ENCODE data around the gene ZNRF2.
A peak's percentile ranks its signal among the peaks of the same experiment; 100 is the strongest.

The ZNRF2 gene

DNA sequence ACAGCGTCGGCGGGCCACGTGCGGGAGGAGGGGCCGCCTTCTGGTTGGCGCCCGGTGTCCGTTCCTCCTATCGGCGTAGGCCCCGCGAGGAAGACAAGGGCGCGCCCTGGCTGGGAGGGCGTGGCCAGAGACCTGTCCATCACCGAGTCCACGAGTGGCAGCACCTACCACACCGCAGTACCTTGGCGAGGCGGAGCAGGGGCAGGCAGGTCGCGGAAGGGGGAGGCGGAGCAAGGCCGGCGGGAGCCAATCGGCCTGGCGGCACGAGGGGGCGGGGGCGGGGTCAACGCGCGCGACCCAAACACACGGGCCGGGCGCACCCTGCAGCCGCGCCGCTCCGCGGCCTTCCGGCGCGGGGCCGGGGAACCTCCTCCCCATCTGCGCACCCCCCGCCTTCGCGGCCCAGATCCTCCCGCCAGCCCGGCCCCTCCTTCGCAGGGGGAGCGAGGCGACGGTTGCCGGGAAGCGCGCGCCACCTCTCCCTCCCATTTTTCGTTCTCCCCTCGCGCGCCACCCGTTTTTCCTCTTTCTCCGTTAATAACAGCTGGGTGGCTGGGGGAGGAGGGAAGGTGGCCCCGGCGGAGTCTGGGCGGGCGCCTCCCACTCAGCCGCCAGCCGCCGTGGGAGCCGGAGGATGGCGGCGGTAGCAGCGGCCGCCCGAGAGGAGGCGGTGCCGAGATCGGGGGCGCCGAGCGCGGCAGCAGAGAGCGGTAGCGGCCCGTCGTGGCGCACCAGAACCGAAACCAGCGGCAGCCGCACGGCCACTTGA lies at the start of gene ZNRF2:
TSS of gene ZNRF2 (plus strand) at position 300 of the 769 bp plus-strand sequence. CDS start 761 bp downstream, outside the sequence.
- peak; percentile 100 for DNase-seq (ENCODE audit: low spot score)

DNA sequence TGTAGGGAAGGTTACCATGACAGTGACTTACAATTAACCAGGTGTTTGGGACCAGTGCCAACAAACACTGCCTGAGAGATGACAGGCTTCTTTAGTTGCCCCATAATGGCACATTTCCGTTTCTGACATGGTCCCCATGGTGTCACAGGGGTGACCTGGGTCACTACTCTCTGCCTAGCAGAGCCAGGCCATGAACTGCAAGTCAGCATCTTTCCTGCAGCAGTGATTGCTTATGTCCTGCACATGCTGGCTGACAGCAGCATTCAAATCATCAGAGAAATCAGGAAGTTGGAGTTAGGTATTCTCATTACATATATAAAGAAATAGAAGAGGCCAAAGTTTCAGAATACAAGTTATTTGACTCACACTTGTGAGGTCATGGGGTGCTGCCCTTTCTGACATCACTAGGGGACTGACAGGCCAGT lies 47.1 kb upstream of the ZNRF2 start:
- DNase-seq (ENCODE audit: low spot score), result no peak

DNA sequence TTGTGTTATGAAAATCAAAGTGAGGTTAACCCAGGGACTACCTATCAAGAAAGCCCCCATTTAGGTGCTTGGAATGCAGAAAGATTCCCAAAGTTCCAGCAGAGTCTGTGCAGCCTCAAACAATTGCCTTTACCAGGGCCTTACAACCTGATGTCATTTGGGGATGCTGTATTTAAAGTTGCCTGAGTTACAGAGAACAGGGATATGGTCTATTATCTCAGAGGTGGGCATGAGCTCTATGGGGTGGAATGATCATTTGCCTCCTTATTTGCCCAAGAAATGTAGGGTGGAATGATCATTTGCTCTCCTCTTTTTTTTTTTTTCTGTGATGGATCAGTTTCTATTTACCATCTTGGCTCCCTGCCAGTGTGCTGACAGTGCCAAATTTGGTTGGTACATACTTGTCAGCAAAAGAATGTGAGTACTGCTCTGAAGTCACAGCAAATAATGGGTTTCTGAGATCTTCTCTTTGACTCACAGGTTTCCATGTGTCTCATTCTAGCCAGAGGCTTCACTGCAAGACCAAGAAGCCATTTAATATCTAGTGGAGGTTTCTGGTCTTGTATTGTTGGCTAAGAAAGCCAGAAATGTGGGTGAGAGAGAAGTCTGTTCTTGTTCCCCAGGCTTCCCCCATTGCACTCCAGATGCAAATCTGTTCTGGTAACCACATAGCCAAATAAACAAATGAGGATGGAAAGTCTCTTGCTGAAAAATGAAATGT lies 45.5 kb upstream of the ZNRF2 start:
- DNase-seq (ENCODE audit: low spot score), result peak; percentile 52

DNA sequence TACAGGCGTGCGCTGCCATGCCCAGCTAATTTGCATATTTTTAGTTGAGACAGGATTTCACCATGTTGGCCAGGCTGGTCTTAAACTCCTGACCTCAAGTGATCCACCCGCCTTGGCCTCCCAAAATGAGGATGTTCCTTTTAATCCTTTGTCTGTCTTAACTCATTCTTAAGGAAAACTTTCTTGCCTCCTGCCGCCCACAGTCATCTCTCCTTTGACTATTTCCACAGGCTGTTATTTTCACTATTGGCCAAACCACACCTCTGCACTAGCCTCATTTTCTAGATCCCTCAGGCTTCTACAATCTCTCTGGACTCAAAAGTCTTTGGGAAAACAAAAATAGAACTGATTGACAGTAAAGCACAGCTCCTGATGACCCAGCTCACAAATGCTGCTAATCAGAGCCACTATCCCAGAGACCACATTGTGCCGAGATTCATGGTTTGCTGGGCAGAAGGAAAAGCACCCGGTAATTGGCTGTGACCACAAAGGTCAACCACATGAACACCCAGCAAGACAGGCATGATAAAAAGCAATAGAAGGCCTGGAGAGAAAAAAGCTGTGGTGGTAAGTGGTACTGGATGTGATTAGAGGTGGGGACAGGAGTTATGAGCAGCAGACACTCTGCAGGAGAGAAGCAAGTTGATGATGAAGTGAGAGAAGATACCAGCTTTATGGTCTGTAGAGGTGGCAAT lies 44.1 kb upstream of the ZNRF2 start:
- DNase-seq (ENCODE audit: low spot score), result no peak

DNA sequence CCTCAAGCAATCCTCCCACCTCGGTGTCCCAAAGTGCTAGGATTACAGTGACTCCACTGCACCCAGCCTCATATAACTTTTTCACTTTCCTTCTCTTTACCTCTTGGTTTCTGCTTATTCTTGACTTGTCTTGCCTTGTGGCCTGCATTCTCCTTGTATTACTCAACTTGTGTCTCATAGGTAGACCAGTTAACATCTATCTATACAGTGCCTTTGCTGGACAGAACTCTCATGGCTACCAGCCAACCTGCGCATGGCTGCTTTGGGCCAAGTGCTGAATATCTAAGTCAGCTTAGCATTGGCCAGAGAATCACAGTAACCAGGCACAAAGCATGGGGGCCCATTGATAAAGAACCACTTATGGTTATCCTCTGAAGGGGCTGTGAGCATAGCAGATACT lies 42.6 kb upstream of the ZNRF2 start:
- no peak for DNase-seq (ENCODE audit: low spot score)

DNA sequence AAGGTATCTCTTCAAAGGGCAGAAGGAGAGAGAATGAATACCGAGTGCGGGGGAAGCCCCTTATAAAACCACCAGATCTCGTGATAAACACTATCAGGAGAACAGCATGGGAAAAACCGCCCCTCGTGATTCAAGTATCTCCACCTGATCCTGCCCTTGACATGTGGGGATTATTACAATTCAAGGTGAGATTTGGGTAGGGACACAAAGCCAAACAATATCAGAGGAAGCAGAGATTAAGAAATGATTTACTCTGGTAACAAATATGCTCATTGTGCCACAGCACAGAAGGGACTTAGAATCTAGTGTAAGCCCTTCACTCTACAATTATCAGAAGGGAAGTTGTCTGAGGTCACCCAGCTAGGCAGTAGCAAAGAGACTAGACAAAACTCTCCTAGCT lies 40.1 kb upstream of the ZNRF2 start:
- DNase-seq (ENCODE audit: low spot score), result no peak

DNA sequence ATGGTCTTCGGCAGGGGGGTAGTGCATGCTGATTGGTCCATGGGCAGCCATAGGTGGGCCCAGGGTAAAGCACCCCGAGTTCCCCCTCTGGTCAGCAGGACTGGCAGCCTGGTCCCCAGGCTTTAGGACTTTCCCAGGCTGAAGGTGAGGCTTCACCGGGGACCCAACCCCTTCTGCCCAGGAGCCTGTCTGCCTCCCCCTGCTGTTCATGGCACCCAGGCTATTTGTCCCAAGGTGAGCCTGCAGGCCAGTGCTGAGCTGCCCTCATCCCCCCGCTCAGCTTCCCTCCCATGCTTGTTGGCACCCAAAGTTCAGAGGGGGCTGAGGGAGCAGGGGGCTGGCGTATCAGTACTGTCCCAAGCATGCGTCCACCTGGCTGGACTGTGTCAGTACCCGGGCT lies 38.5 kb upstream of the ZNRF2 start:
- no peak for DNase-seq (ENCODE audit: low spot score)

DNA sequence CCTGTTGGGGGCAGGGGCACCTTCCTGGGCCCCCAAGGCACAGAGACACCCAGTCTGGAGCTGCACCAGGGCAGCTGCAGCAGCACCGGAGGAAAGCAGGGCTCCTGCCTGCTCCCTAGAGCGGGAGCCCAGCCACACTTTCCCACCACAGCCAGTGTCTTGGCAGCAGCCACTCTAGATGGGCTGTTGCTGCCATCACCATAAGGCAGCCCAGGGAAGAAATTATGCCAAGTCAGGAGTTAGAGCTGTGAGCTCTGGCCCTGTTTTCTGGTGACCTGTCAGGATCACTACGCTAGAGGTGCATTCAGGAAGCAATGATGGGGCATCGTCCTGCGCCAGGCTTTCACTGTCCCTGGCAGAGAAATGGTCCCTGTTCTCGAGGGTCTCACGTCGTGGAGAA lies 38.0 kb upstream of the ZNRF2 start:
- DNase-seq (ENCODE audit: low spot score), result no peak

DNA sequence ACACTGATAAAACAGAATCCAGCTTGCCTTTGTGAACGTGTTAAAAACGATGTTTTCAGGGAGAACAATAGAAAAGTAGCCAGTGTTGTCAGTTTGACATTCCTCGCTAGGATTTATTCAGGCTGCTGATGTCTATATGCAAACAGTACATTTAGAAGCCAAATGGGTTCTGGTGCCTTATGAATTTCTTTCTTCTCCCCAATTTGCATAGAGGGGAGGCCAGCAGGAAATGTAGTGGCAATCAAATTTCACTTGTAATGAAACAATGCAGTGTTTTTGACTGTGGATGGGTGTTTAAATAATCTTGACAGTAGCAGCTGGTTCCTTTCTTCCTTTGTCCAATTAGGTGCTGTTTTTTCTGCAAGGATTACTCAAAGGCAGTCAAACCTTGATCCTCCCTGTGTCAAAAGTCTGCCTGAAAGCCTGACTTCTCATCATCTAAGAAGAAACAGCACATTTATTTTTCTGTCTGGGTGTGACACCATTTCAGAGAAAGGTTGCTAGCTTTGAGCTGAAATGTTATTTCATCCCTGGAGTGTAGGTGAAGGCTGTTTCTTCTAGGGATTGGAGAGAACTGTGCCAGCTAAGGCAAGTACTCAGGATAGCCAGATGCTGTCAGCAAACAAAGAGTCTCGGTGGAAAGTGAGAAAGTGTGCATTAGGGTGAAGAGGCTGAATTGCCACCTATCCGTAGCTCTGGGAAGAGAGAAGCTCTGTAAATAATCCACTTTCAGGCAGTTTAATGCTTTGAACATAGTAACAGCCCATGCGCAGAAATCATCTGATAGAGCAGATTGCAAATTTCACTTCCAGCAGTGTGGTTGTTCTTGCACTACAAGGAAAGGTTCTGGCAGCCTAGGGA lies 36.6 kb upstream of the ZNRF2 start:
- no peak for DNase-seq (ENCODE audit: low spot score)

DNA sequence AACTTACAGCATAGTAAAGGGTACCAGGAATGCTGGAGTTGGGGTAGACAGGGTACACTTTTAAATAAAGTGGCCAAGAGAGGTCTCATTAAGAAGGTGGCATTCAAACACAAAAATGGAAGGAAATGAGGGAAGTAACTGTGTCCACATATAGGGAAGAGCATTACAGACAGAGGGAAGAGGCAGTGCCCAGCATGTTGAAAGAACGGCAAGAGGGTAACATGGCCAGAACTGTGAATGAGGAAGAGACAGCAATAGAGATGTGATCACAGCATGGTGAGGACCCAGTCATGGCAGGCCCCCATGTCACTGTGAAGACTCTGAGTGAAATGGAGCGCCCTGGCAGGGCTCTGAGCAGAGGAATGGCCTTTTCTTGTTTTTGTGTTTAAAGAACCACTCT lies 35.1 kb upstream of the ZNRF2 start:
- DNase-seq (ENCODE audit: low spot score), result no peak

DNA sequence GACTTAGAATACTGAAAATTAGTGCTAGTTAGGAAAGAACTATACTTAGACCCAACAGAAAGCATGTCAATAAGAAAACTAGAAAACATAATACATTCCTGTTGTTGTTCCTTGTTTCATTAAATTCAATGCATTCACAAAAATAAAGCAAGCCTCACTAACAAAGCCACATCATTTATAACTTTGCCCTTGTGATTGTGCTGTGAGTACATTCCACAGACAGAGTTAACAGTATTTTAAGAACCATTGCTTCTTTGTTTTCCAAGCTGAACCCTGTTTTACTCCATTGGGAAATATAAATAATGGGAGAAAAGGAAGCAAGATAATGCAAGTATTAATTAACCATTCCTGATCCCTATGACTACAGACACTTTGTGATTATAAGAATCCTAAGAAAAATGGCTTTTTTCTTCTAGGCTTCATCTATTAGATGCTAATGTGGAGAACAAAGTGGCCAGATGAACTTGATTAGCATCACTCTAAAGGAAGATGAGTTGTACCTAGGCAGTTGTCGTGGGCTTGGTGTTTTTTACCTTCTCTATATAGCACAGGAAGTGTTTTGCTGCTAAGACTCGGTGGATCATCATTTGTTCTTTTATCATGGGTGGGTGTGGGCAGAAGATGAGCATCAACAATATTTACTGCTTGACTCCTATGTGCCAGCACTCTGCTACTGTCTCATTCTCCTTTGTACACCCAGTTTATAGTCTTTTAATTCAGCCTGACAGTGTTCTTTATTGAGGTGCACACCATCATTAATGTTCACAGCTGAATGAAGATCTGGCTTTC lies 34.2 kb upstream of the ZNRF2 start:
- no peak for DNase-seq (ENCODE audit: low spot score)

DNA sequence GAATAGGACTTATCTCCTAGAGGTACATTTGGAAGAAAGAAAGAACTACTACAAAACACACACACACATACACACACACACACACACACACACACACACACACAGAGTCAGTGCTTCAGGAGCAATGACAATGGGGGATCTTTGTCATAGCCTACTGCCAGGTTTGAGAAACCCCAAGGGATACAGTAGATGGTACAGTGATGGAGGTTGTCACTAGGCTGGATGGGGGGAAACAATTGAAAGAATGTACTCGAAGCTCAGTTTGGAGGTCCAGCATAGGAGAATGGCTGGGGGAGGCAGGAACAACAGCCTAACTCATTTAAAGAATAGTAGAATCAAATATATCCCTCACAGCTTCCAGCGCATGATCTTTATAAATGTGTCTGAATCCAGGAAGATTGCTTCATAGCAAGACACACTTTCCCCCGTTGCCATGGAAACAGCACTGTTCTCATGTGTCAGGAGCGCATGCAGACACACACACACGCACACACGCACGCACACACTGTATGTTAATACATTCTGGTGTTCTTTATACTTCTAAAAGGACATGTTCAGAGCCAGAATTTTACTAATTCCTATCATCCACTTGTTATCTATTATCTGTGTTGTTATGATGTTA lies 32.6 kb upstream of the ZNRF2 start:
- no peak for DNase-seq (ENCODE audit: low spot score)

DNA sequence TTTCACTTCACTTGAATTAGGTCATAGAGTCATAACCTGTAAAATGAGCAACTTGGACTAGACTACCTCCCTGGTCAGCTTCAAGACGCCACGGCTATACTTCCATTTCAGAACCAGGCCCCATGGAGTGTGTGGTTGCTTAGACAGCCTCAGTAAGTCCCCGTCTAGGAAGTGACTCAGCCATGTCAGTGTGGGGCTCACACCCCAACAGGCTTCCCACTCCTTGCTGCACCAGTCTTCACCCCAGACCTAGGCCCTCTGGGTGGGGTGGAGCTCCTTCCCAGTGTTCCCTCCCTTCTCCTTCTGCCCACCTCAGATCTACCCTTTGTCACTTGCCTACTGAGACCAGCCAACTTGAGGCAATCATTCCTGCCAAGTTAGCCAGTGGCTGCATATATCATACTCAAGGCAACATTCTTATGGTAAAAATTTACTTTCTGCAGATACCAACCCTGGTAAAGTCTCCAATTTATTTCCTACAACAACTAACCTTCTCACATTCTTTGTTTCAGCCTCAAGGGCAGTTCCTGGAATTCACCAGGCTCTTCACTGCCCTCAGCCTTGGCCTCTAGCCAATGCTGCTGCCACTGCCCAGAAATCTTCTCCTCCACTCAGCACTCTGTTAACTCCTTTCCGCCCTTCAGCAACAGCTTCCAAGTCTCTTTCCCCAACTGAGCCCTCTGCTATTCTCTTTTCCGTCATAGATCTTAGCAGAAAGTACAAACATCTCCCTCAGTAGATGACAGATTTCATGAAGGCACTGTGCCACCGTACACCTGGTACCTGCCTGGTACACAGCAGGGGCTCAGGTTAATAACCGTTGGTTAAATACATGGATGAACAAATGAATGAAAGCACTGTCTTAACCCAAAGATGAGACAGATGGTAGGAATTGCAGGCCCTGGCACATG lies 31.3 kb upstream of the ZNRF2 start:
- DNase-seq (ENCODE audit: low spot score), result peak; percentile 34

DNA sequence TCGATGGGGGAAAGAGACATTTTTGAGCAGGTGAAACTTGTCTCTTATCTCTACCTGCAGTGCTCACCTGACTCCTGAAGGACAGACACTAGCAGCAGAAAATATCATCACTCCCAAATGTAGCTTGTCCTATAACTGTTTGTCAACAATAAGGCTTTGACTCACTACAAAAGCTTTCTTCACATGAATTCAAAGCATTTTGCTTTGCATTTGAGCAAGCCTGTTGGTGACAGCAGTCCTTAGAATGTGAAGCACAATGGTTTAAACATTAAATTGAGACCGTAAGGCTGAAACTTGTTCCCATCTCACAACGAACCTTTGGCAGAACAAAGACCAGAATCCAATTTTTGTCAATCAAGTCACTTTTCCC lies 30.6 kb upstream of the ZNRF2 start:
- DNase-seq (ENCODE audit: low spot score), result no peak

DNA sequence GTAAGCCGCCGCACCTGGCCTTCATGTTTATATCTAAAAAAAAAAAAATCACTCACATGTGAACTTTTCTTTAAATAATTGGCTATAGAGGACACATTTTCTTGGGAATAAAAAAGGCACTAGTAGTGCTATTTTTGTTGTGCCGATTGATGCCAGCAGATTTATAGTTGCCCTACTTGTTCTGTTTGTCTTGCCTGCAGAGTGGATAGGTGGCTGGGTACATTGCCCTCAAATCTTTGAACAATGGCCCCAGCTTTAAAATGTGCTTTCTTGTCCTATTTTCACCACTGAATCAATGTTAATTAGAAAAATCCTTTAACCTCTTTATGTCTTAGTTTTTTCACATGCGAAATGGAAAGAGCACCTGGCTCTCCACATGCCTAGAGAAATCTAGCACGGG lies 30.1 kb upstream of the ZNRF2 start:
- no peak for DNase-seq (ENCODE audit: low spot score)

DNA sequence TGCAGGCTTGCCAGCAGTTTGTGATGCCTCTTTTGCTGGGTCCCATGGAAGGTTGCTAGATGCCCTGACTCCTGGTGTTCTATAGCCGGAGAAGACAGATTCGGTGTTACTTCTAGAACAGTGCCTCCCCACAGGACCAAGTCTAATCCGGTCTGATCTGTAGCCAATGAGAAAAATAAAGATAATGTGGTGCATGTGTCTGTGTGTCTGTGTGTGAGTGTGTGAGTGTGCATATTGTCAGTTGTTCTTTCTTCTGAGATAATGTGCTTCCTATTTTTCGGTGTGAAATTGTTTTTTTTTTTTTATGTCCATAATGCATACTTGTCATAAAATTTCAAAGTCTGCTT lies 29.7 kb upstream of the ZNRF2 start:
- no peak for DNase-seq (ENCODE audit: low spot score)

DNA sequence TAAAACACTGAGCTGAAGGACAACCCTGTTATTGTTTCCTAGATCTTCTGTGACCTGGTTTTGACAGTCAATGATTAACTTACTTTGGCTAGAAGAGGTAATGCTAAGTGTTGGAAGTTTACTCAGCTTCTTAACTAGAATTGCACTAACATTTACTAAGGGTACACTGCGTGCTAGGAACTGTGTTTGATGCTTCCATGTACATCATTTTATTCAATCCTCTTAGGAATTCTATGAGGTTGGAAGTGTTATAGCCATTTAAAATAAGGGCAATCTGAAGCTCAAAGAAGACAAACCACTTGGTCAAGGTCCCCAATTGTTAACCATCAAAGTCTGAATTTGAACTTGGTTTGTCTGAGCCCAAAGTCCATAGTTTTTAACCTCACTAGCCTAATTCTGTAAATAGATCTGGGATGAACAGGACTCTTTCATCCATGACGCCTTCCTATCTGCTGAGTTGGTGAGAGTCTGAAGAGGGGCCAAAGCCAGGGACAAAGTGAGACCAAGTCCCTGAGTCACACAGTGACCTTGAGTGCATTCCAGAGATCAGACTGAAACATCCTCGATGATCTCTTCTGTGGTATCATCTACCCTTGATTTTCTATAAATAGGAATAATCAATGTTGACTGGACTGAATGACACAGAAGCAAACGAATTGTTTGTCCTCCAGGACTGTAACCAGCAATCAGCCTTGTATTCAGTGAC lies 29.2 kb upstream of the ZNRF2 start:
- DNase-seq (ENCODE audit: low spot score), result peak; percentile 61

DNA sequence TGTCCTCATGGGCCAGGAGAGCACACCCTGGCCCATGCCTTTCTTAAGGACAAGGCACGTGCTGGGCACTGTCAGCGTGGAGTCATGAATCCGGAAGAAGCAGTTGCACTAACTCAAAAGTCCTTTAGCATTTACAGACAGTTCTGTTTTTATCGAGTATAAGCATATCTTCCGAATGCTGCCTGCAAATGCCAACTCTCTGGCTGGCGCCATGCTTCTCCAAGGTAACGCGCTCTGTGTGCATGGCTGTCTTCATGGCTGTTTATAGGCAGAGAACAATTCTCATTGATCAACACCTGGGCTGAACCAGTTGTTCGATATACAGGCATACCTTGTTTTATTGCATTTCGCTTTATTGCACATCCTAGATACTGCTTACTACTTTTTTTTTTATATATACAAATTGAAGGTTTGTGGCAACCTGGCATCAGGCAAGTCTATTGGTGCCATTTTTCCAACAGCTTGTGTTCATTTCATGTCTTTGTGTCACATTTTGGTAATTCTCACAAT lies 28.0 kb upstream of the ZNRF2 start:
- no peak for DNase-seq (ENCODE audit: low spot score)

DNA sequence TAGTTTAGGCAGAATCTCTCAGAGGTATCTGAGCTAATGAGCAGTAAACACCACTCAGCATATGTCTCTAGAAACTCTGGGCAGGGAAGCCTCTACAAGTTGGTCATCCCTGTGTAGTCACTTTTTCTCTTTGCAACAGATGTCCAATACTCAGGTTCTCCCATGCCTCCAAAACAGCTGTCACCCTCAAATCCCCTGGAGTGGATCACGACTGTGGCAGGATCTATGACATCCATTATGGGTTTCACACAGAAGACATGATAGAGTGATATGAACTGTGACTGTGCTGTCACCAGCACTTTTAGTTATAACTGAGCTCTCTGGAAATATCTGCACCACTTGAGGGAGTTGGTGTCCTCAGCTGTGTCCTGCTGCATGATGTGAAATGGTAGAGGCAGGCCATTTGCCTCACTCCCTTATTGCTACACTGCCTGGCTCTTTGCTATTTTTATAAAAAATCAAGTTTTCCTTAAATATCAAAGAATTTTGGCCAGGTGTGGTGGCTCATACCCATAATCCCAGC lies 24.1 kb upstream of the ZNRF2 start:
- DNase-seq (ENCODE audit: low spot score), result no peak
